ENCODE results near the gene SLC22A16.
"Not testable (repeated sequence)": the region's sequence is repeated elsewhere in the genome, so short reads cannot be mapped to it uniquely, and the experiment has no call there.

The SLC22A16 gene

DNA sequence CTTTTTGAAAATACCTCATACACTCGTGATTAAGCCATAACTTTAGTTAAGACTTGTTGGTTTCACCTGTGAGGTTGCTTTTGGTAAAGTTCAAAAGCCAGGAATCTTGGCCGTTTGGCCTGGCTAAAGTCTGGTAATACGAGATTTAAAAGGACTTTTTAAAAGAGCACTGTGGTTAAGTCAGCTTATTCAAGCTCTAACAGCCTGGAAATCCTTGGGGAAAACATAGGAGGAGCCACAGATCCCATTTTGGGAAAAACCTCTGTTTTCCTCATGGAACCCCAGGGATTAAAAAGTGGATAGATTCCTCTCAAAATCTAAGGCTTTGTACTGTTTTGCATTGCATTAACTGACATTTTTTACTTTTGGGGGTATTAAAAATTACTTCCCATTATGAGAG is 13.7 kb upstream of the SLC22A16 start:
- DNase-seq, result no peak

DNA sequence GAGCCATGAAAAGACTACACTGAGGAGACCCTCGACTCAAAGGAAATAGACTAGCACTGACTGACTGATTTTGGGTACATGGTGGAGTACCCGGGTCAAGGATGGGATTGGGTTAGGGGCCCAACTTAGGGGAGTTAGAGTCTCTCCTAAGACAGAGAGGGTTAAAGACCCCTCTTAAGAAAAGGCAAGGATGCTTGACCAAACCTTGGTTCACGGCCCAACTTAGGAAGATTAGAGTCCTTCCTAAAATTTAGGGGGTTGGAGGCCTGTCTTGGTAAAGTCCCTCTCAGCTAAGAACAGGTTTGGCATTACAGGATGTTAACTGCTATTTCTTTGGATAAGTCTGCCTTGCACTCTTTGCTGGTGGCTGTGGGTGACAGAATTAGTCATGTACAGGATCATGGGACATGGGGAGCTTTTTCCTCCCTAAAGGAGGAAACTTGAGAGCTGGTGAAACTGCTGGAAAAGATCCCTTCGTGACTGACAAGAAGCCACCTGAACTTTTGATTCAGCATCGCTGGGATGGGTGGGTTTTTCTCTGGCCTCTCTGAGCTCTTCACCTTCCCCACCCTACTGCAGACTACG is 12.3 kb upstream of the SLC22A16 start:
- DNase-seq, result no peak

DNA sequence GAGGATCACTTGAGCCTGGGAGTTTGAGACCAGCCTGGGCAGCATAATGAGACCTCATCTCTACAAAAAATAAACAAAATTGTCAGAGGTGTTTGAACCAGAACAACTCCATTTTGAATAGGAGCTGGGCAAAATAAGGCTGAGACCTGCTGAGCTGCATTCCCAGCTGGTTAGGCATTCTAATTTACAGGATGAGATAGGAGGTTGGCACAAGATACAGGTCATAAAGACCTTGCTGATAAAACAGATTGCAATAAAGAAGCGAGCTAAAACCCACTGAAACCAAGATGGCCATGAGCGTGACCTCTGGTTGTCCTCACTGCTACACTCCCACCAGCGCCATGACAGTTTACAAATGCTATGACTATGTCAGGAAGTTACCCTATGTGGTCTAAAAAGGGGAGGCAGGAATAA is 11.6 kb upstream of the SLC22A16 start:
- DNase-seq, result not testable (repeated sequence)

- DNase-seq, result no peak
These were observed 10.3 kb upstream of the SLC22A16 start for GRCh38 chr6:110486756-110487155.

DNA sequence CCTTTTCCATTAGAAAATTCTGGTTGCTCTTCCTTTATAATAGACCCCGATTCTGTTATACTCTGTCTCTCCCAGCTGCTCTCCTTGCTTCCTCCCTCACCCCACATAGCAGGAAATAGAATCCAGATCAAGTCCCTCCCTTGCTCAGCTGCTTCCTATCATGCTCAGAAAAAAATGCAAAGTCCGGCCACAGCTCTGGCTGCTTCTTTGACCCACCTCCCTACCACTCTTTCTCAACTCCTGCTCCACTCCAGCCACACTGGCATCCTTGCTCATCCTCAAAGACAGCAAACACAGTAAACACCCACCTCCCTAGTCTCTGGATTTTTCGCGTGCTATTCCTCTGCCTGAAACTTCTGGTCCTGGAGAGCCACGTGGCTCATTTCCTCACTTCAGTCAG is 9.1 kb upstream of the SLC22A16 start:
- no peak for DNase-seq

DNA sequence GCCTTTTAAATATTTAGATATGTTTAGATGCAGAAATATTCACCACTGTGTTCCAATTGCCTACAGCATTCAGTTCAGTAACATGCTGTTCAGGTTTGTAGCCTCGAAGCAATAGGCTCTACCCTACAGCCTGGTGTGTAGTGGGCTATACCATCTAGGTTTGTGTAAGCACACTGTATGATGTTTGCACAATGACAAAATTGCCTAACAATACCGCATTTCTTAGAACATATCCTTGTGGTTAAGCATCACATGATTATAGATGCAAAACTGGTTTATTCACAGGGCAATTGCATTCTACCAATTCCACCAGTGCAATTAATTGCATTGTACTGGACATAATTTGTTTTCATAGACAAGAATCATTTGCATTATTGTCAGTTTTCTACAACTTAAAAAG is 7.9 kb upstream of the SLC22A16 start:
- DNase-seq, result no peak

GRCh38 chr6:110482774-110483400 is 6.5 kb upstream of the SLC22A16 start:
- DNase-seq, result no peak

DNA sequence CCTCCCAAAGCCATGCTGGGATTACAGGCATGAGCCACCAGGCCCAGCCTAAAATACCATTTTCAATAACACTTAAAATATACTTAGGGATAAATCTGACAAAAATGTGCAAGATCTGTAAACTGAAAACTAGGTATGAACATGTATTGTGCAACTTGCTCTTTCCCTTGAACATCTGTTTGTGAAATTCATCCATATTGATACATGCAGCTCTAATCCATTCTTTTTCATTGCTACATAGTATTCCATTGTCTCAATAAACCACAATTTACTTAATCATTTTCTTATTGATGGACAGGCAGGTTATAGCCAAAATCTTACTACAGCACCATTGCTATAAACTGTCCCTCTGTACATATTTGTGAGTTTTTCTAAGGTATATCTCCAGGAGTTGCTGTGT is 4.7 kb upstream of the SLC22A16 start:
- no peak for DNase-seq

DNA sequence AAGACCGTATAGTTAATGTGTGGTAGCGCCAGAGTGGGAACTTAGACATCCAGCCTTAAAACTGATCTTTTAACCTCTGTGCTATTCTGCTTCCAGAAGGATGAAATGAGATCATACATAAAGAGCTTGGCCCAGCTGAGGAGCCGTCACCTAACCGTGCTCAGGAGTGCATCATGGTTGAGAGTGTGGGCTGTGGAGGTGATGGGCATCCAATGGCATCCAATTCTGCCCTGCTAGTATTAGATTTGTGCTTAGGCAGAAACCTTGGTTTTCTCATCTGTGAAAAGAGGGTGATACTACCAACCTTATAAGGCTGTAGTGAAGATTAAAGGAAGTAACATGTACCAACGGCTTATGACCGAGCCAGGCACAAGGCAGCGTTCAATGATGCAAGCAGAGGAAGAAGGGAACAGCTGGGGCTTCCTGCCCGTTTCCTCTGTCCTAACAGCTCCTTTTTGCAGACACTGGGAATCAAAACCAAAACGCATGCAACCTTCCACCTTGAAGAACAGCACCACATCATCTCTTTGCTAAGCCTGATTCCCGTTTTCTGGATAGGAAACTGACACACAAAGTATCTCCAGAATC is 1.3 kb downstream of the SLC22A16 start:
- DNase-seq, result peak in 1 of 5 experiments; percentile 20

DNA sequence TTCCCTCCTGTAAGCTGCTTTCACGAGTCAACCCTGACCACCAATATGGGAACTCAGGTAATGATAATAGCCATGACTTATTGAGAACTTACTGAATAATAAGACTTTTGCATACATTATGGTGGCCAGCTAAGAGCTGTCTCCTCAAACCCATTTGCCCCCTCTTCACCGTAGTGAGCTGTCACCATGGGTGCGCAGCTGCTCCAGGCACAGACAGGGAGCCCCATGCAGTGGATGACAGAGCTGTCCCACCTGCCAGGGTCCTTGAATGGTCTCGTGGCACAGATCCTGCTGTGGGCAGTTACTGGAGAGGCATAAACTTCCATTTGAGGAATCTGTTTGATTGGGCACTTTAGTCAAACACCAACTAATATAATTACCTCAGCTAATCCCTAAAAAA is 1.9 kb downstream of the SLC22A16 start:
- DNase-seq, result no peak

GRCh38 chr6:110472739-110473138 is 3.7 kb downstream of the SLC22A16 start:
- no peak for DNase-seq

DNA sequence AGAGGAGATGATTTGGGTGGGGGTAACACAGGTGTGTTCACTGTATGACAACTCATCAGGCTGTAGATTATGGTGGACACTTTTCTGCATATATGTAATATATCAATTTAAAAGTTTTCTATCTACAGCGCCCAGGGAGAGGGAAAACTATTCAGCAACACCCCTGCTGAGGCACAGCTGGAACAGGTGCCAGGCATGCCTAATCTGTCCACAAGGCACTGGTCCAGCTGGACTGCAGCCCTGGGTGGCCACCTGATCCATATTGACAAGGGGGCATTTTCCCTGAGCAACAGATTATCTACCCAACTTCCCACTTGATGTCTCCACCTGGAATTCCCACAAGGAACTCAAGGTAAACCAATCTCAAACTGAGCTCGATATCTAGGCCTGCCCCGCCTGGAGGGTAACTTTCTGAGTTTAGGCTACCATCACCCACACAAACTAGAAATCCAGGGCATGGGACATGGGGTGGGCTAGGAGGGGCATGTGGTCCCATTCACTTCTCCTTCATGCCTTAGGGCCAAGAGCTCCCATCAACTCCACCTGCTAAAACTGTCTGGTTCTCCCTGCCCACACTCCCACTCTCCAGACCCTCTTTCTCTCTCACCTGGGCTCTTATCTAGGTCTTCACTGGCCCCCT is 4.6 kb downstream of the SLC22A16 start:
- no peak for DNase-seq

DNA sequence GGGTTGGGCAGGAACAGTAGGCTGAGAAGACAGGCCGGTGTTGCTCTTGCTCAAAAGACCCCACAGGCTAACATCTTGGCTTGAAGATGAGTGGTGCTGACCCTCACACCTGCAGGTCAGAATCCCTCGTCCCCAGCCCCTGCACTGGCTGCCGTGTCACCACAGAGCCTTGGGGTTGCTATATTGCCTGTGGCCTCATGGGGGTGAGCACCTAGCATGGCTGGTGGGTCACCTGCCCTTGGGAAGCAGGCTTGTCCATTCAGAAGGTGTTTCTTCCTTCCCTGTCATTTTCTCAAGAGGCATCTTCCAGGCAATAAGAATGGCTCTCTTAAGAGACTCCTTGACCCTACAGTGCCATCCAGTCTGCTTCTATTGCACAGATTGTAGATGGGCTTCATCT is 7.7 kb downstream of the SLC22A16 start:
- DNase-seq, result no peak

DNA sequence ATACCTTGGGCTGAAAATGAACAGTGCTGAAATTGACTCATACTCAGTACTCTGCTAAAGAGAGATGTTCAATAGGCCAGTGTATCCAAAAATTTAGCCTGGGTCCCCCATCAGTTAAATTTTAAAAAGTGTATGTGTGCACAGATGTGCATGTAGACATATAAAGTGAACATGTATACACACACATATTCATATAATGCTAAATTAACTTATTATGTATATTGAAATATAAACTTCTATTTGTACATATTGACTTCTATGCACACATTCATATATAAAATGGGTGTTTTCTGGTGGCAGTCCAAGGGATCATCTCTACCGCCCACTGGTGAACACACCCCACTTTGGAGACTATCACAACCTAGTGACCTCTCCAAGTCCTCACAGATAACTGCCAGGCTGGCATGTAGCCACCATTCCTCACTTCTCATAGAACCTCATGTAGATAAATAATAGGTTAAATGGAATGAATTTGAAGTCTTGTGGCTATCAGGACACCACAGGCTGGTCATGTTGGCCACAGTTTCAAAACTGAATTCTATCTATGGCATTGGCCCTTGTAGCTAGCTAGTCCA is 8.8 kb downstream of the SLC22A16 start:
- no peak for DNase-seq

- no peak for DNase-seq
These were observed 13.4 kb downstream of the SLC22A16 start for GRCh38 chr6:110462884-110463481.

DNA sequence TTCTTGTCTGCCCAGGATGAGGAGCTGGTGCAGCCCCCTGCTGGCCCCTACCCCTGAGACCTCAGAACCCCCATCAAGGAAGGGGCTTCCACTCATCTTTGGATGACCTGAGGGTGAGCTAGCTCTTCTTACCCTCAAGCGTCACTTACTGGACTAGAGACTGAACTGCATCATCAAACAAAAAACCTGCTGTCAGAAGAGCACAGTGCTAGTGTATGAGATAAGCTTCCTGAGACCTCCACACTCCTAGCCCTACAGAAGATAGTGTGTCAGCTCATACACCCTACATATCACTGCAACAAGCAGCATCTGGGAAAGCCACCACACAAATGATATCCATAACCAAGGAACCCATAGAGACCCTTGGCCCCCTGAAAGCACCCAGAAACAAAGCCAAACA is 15.0 kb downstream of the SLC22A16 start:
- DNase-seq, result no peak

GRCh38 chr6:110459137-110459536 is 17.3 kb downstream of the SLC22A16 start:
- no peak for DNase-seq

GRCh38 chr6:110458476-110458875 is 17.9 kb downstream of the SLC22A16 start:
- DNase-seq, result no peak

GRCh38 chr6:110457567-110458175 is 18.7 kb downstream of the SLC22A16 start:
- peak in 1 of 5 experiments; percentile 16 for DNase-seq

DNA sequence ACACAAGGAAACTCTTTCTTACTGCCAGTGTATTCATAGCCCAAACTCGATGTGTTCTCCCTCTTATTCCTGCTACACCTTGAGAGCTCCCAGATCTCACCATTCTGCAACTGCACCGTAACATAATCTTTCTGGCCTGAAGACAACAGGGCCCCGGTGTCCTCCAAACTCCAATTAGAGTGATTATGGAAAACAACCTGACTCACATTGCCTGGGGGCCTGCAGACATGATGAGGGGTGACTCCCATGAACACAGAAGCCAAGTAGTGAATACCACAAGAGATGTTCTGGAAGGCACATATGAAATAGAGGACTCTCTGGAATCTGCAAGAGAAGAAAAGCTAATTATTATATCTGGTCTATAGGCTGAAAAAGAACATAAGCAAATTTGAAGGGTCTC is 19.7 kb downstream of the SLC22A16 start:
- no peak for DNase-seq

GRCh38 chr6:110449541-110449895 is 26.9 kb downstream of the SLC22A16 start:
- DNase-seq, result no peak

- DNase-seq, result no peak
These were observed 27.4 kb downstream of the SLC22A16 start for GRCh38 chr6:110448846-110449540.
